ENCODE data around the gene DLX1.
"Not testable (repeated sequence)": the region's sequence is repeated elsewhere in the genome, so short reads cannot be mapped to it uniquely, and the experiment has no call there.

The DLX1 gene

GRCh38 chr2:172098650-172099471 is 13.6 kb downstream of the DLX1 start:
- peak; percentile 46 for DNase-seq (ENCODE audit: low spot score)

GRCh38 chr2:172099472-172100079 is 14.3 kb downstream of the DLX1 start:
- DNase-seq (ENCODE audit: low spot score) = no peak

- no peak for DNase-seq (ENCODE audit: low spot score)
Measured at GRCh38 chr2:172100080-172100934, 15.0 kb downstream of the DLX1 start.

GRCh38 chr2:172100935-172101820 is 15.9 kb downstream of the DLX1 start:
- DNase-seq (ENCODE audit: low spot score) = no peak

GRCh38 chr2:172101821-172102390 is 16.6 kb downstream of the DLX1 start:
- DNase-seq (ENCODE audit: low spot score) = peak; percentile 23

- DNase-seq (ENCODE audit: low spot score) = peak; percentile 93
Measured at GRCh38 chr2:172102391-172103359, 17.4 kb downstream of the DLX1 start, which contains the start of gene DLX2. TSS of gene DLX2 (minus strand) at chr2:172102900. CDS start at chr2:172102538, 362 bp downstream.

- DNase-seq (ENCODE audit: low spot score) = peak; percentile 91
Measured at GRCh38 chr2:172103471-172104272, 18.4 kb downstream of the DLX1 start.

GRCh38 chr2:172105471-172106107 is 20.3 kb downstream of the DLX1 start:
- no peak for DNase-seq (ENCODE audit: low spot score)

- peak; percentile 68 for DNase-seq (ENCODE audit: low spot score)
Measured at GRCh38 chr2:172106108-172106961, 21.0 kb downstream of the DLX1 start.

GRCh38 chr2:172107690-172108586 is 22.6 kb downstream of the DLX1 start:
- no peak for DNase-seq (ENCODE audit: low spot score)

- DNase-seq (ENCODE audit: low spot score) = no peak
Measured at GRCh38 chr2:172108587-172108930, 23.3 kb downstream of the DLX1 start.

- DNase-seq (ENCODE audit: low spot score) = peak; percentile 28
Measured at GRCh38 chr2:172109256-172109987, 24.1 kb downstream of the DLX1 start.

- DNase-seq (ENCODE audit: low spot score) = peak; percentile 29
Measured at GRCh38 chr2:172109988-172110811, 24.9 kb downstream of the DLX1 start.

GRCh38 chr2:172113617-172114016 is 28.3 kb downstream of the DLX1 start:
- no peak for DNase-seq (ENCODE audit: low spot score)

GRCh38 chr2:172114176-172114575 is 28.9 kb downstream of the DLX1 start:
- not testable (repeated sequence) for DNase-seq (ENCODE audit: low spot score)
